NK-92 (cell line): Measurements from ENCODE around the gene SEMA6A.

Experiments used
- DNase-seq: peaks from one replicate; lab custom pipeline; 2025; ENCODE audit not compliant: unreplicated experiment; lab: John Stamatoyannopoulos, UW

The SEMA6A gene

GRCh38 chr5:116466727-116467464, 107.7 kb downstream of the SEMA6A start:
- no peak for DNase-seq

GRCh38 chr5:116465411-116465810, 109.2 kb downstream of the SEMA6A start:
- no peak for DNase-seq

GRCh38 chr5:116464144-116464708, 110.4 kb downstream of the SEMA6A start:
- no peak for DNase-seq

GRCh38 chr5:116462500-116462899, 112.1 kb downstream of the SEMA6A start:
- no peak for DNase-seq

GRCh38 chr5:116459301-116459700, 115.3 kb downstream of the SEMA6A start:
- no peak for DNase-seq

GRCh38 chr5:116457062-116457461, 117.6 kb downstream of the SEMA6A start:
- no peak for DNase-seq

- DNase-seq, result no peak
Observed at GRCh38 chr5:116456036-116456435, 118.6 kb downstream of the SEMA6A start.

GRCh38 chr5:116455061-116455460, 119.6 kb downstream of the SEMA6A start:
- no peak for DNase-seq

- DNase-seq, result no peak
Observed at GRCh38 chr5:116454417-116454927, 120.2 kb downstream of the SEMA6A start.

GRCh38 chr5:116453988-116454411, 120.6 kb downstream of the SEMA6A start:
- no peak for DNase-seq

- no peak for DNase-seq
Observed at GRCh38 chr5:116452774-116453368, 121.8 kb downstream of the SEMA6A start.

GRCh38 chr5:116451905-116452450, 122.6 kb downstream of the SEMA6A start:
- DNase-seq, result no peak

- DNase-seq, result no peak
Observed at GRCh38 chr5:116451066-116451465, 123.6 kb downstream of the SEMA6A start.

- no peak for DNase-seq
Observed at GRCh38 chr5:116449458-116449857, 125.2 kb downstream of the SEMA6A start.

GRCh38 chr5:116448870-116449427, 125.7 kb downstream of the SEMA6A start:
- DNase-seq, result no peak

- no peak for DNase-seq
Observed at GRCh38 chr5:116448450-116448849, 126.2 kb downstream of the SEMA6A start.

GRCh38 chr5:116446356-116447005, 128.1 kb downstream of the SEMA6A start:
- DNase-seq, result no peak

GRCh38 chr5:116445311-116445710, 129.3 kb downstream of the SEMA6A start:
- DNase-seq, result no peak

GRCh38 chr5:116444373-116445295, 130.0 kb downstream of the SEMA6A start:
- DNase-seq, result no peak
